HG03432 (cell line): Measurements from ENCODE around the gene ARHGDIG.
"Not testable (repeated sequence)": the region's sequence is repeated elsewhere in the genome, so short reads cannot be mapped to it uniquely, and the experiment has no call there.

Source experiments
- ATAC-seq: cut with Tn5 transposase; IDR thresholded peaks from one replicate; pipeline ENCODE4 v1.9.1; 2021; ENCODE audit warnings: mild to moderate bottlenecking, moderate library complexity; ENCODE audit not compliant: unreplicated experiment

Gene ARHGDIG

DNA sequence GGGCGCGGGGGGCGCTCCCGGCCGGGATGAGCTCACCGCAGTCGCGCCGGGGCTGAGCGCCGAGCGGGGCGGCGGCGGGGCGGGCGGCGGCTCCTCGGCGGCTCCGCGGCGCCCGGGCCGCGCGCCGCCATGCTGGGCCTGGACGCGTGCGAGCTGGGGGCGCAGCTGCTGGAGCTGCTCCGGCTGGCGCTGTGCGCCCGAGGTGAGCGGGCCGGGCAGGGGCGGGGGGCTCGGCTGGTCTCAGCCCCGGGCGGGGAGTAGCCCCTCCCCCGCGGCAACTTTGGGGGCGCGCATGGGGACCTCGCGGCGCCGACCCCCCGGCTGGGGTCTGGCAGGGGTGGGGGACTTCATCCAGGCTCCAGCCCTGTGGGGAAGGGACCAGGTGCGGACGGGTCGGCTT, at the start of gene ARHGDIG:
TSS of gene ARHGDIG (plus strand) at position 40 of the 400 bp plus-strand sequence. CDS start at position 130, 90 bp downstream.
- no peak for ATAC-seq

DNA sequence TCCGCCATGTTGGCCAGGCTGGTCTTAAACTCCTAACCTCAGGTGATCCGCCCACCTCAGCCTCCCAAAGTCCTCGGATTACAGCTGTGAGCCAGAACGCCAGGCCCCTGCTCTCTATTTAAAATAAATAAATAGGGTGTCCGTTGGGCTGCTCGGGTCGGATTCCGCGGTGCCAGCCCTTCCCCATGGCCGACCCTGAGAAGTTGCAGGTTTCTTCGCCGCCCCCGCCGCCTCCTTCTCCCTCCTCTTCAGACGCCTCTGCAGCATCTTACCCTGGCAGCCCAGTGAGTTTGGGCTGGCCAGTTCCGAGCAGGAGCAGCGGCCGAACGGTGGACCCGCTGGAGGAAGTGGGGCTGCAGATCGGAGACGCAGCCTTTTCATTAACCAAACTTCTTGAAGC, 49.4 kb upstream of the ARHGDIG start:
- ATAC-seq = no peak

DNA sequence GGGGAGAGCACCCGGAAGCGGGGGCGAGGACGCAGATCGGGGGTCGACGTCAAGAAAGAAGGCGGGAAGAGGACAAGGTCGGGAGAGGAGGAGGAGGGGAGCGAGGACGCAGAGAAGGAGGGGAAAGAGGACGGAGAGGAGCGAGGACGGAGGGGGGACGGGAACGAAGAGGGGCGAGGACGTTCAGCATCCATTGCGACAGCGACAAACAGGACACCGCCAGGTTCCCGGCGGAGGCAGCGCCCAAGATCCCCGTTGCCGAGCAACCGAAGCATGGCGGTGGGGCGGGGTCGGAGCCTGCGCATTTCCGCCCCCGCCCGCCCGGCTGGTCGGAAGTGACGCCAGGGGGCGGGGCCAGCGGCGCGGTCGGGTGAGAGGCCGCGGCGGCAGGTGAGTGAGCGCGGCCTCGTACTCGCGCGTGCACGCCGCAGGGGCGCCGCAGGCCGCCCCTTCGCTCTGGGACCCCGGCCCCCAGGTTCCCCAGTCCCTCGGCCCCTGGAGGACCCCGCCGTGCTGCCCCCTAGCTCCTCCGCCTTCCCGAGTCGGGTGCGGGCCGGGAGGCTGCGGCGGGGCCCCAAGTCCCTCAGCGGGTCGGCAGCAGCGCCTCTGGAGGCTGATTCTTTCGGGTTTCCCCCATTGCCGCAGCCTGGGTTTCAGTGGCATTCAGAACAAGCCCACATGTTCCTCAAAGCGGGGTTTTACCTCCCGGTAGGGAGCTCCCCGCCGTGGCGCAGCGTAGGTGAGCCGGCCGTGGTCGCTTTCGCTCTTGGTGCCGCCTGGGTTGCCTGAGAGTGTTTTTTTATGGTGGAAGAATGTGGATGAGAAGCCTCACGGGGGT, 45.7 kb upstream of the ARHGDIG start, which contains the start of gene FAM234A:
TSS of gene FAM234A (plus strand) at position 354 of the 838 bp plus-strand sequence. CDS start 19,593 bp downstream, outside the sequence.
- ATAC-seq = peak; percentile 82

DNA sequence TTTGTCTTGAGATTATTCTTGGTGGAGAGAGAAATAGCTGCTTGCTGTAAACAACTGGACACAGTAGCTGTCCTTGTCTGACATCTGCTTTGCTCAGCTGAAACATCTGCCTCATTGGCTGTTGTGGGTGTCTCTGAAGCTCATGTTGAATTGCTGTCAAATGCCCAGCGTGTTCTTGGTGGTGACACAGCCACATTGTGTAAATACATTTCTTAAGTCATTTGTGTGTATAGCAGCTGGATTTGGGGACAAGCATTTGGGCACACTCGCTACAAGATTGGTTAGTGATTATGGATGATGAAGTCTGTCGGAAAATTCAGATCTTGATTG, 40.5 kb upstream of the ARHGDIG start:
- ATAC-seq = no peak

DNA sequence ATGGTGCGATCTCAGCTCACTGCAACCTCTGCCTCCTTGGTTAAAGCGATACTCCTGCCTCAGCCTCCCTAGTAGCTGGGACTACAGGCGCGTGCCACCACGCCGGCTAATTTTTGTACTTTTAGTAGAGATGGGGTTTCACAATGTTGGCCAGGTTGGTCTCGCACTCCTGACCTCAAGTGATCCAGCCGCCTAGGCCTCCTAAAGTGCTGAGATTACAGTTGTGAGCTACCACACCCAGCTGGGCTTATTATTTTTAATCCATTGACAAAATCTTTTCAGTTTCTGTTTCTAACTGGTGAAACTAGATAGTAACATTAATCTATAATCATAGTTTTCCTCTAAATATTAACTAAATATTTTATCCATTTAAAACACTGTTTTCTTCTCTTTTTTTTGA, 39.8 kb upstream of the ARHGDIG start:
- ATAC-seq = no peak

DNA sequence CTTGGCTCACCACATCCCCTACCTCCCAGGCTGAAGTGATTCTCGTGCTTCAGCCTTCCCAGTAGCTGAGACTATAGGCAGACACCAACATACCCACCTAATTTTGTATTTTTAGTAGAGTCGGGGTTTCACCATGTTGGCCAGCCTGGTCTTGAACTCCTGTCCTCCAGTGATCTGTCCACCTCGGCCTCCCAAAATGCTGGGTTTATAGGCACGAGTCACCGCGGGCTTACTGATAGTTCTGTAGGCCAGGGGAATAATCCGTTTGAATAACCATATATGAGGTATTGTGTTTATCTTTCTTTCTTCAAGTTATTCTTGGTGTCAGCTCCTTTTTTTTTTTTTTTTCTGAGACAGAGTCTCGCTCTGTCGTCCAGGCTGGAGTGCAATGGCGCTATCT, 38.1 kb upstream of the ARHGDIG start:
- no peak for ATAC-seq

DNA sequence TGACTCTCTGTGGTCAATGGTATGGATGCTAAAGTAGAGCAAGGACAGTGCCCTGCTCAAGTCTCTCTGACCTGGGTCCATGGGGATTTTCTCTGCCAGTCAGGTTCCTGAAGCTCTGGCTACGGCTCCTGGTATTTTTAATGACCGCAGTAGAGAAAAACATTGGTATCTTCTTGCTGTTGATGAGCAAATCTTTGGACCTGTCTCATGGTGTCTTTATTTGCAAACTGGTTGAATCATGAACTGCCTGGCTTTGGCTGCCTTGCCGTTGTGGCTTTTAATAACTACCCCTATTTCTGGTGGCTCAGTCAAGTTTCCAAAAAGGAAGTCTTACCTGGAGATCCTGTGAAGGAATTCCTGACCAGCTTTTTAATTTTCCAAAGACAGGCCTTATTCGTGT, 37.0 kb upstream of the ARHGDIG start:
- no peak for ATAC-seq

DNA sequence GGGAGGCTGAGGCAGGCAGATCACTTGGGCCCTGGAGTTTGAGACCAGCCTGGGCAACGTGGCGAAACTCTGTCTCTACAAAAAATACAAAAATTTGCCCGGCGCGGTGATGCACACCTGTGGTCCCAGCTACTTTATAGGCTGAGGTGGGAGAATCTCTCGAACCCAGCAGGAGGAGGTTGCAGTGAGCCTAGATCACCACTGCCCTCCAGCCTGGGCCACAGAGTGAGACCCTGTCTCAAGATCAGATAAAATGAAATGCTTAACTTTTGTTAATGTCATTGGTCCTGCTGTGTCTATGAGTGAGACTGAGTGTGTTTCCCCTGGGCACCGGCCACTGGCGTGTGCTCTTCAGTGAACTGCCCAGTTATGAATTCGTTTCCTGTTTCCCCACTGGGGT, 35.3 kb upstream of the ARHGDIG start:
- ATAC-seq = no peak

DNA sequence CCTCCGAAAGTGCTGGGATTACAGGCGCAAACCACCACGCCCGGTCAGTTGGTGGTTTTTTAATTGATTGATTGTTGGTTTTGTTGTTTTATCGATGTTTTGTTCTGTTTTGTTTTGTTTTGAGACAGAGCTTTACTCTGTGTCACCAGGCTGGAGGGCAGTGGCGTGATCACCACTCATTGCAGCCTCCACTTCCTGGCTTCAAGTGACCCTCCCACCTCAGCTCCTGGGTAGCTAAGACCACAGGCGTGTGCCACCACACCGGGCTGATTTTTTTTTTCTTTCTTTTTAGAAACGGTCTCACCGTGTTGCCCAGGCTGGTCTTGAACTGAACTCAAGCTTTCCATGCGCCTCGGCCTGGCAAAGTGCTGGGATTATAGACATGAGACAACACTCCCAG, 33.4 kb upstream of the ARHGDIG start:
- ATAC-seq = no peak

DNA sequence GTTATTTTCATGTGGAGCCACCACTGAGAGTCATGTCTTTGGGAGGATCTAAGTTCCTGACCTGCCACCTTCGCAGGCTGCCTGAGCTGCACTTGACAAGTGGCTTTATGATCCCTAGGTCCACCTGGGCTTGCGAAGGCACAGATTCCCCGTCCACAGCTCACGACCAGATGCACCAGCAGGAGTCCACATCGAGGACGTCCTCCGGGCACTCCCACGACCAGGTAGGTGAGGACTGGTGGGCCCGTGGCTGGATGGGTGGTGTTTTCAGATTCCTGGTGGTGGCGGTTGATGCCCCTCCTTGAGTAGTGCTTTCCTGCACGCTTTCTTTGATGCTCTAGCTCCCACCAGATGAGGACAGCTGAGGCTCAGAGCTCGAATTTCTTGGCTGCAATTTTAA, 31.0 kb upstream of the ARHGDIG start:
- ATAC-seq = no peak

DNA sequence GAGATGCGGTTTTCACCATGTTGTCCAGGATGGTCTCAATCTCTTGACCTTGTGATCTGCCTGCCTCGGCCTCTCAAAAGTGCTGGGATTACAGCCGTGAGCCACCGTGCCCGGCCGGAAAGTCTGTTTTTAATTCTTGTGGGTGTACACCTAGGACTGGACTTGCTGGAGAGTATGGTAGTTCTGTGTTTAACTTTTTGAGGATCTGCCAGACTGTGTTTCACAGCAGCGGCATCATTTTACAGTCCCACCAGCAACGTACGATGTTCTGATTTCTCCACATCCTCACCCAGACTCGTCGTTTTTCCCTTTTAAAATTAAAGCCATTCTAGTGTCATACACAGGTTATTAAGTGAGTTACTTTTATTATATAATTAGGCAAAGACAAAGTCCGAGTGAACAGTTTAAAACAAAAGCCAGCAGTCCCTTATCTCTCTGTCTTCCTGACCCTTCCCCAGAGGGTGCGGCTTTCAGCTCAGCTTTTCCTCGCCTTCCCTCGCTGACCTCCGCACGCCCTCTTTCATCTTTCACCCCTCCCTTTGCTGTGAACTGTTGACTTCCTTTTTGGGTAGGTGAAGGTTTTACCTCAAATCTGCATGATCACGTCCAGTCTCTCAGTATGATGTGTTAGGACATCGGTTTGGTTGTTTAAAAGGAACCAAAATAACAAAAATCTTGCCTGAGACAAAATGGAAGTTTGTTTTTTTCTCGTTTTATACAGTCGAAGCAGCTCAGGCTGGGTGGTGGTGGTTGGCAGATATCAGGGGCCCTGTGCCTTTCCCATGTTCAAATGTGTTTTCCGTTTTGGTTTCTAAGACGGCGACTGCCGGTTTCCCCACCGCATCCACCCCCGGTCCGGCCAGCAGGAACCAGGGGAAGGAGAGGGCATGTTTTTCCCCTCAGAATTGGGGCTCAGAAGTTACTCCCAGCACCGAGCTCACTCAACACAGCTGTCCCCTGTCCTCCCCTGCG, 27.7 kb upstream of the ARHGDIG start:
- no peak for ATAC-seq

DNA sequence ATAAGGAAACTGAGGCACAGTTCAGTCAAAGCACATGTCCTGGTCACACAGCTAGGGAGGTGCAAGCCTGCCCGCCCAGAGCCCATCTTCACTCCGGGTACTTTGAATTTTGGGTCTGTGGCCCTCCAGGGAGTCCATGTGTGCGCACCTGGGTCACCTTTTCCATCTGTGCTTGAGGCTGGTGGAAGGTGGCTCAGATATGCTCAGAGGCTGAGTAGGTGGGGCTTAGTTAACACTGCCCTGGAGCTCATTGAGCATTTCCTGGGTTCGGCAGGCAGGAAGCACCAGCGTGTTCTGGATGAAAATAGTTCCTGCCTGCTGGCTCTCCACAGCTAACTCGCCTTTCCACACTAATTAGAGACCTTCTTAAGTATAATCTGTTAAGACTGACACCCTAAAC, 26.6 kb upstream of the ARHGDIG start:
- ATAC-seq = no peak

DNA sequence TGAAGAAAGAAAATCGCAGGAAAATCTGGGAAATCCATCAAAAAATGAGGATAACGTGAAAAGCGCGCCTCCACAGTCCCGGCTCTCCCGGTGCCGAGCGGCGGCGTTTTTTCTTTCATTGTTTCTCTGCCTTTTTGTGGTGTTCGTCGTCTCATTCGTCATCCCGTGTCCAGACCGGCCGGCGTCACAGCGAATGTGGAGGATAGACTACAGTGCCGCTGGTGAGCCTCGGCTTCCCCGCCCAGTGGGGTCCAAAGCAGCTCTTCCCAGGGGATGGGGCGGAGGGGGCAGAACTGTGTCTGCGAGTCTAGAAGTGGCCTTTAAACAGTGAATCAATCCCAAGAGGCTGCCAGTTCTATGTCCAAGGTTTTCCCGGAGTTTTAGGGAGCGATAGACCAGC, 25.9 kb upstream of the ARHGDIG start:
- no peak for ATAC-seq

DNA sequence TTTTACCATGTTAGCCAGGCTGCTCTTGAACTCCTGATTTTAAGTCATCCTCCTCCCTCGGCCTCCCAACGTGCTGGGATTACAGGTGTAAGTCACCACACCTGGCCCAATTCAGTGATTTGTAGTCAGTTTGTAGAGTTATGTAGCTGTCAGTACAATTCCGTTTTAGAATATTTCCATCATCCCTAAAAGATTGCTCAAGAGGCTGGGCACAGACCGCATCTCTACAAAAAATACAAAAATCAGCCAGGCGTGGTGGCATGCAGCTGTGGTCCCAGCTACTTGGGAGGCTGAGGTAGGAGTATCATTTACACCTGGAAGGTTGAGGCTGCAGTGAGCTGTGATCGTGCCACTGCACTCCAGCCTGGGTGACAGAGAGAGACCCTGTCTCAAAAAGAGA, 25.2 kb upstream of the ARHGDIG start:
- no peak for ATAC-seq

DNA sequence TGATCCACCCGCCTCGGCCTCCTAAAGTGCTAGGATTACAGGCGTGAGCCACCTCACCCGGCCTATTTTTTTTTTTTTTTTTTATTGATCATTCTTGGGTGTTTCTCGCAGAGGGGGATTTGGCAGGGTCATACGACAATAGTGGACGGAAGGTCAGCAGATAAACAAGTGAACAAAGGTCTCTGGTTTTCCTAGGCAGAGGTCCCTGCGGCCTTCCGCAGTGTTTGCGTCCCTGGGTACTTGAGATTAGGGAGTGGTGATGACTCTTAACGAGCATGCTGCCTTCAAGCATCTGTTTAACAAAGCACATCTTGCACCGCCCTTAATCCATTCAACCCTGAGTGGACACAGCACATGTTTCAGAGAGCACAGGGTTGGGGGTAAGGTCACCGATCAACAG, 22.3 kb upstream of the ARHGDIG start:
- ATAC-seq = not testable (repeated sequence)

DNA sequence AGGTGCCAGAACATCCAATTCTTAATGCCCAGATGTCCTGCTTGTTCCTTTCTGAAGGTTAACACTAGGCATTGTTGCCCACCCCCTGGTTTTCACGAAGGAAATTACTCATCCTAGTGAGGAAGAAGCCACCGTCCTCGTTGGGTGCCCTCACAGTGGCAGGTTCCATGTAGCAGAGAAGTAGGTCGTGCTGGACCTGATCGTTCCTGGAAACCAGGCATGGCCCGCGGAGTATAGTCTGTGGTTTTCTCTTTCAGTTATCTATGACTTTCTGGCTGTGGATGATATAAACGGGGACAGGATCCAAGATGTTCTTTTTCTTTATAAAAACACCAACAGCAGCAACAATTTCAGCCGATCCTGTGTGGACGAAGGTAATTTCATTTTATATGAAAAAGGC, 21.2 kb upstream of the ARHGDIG start:
- no peak for ATAC-seq

DNA sequence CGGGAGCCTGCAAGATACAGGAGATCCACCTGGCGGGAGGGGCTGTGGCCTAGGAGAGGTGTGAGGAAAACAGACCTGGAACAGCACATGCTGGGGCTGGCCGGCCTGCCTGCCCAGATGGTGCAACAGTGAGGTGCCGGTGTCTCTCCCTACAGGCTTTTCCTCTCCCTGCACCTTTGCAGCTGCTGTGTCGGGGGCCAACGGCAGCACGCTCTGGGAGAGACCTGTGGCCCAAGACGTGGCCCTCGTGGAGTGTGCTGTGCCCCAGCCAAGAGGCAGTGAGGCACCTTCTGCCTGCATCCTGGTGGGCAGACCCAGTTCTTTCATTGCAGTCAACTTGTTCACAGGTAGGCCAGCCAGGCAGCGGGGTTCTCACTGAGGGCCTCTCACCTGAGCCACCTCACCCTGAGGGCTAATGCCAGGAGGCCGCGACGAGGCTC, 20.6 kb upstream of the ARHGDIG start:
- no peak for ATAC-seq

DNA sequence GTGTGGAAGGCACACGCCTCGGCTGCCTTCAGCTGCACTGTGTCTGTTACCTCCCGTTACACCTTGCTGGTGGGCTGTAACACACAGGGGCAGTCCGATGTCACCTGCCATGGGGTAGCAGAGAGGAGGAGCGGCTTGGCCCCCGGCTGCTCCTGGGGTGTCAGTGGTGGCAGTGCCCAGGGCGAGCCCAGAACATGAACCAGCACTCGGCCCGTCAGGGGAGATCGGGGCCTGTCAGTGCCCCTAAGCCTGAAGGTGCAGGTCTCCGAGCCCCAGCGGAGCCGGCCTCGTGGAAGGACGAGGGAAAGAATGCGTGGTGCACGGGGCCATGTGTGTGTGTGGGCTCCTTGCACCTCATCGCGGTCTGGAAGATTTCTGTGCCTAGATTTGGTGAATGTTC, 20.1 kb upstream of the ARHGDIG start:
- ATAC-seq = no peak

DNA sequence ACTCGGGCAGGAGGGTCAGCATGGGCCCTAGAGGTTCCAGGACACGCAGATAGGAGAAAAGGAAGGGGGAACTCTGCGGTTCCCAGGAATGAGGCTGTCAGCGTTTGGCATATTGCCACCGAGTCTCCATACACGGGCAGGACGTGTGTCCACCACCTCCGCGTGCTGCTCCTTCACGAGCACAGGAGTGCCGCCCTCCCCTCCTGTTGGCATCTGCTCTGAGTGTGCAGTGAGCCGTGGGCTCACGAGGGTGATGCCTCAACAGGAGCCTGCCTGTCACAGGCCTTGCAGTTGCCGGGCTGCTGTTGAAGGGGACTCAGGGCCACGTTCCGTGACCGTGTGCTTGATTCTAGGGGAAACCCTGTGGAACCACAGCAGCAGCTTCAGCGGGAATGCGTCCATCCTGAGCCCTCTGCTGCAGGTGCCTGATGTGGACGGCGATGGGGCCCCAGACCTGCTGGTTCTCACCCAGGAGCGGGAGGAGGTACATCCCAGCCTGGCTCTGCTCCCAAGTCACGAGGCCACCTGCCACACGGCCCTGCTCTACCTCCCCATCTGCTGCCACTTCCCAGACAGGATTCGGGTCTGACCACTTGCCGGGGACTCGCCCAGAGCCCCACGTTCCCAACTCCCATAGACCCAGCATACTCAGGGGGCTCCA, 19.2 kb upstream of the ARHGDIG start:
- ATAC-seq = no peak

DNA sequence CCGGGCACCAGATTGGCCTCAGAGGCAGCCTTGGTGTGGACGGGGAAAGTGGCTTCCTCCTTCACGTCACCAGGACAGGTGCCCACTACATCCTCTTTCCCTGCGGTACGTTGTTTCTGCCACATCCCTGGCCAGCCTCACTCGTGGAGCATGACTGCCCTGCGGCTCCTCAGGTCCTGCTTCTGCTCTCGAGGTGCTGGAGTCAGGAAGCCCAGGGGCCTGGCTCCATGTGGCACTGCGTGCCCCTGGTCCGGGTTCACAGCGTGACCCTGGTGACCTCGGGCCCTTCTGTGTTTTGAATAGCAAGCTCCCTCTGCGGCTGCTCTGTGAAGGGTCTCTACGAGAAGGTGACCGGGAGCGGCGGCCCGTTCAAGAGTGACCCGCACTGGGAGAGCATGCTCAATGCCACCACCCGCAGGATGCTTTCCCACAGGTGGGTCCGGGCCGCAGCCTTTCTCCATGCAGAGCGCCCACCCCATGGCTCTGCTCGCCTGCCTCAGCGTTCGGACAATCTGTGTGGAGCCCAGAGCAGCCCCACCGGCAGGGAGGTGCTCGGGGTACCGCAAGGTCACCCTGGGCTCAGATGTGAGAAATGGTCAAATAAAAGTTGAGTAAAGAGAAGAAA, 18.2 kb upstream of the ARHGDIG start:
- ATAC-seq = no peak
